PC-3 (cell line): ENCODE results near the gene RER1. TPM values are rescaled to one million over a fixed set of nuclear protein-coding genes. Genes with fewer than 3 reads are reported as not detected.

Experiments used
- ATAC-seq: fragments of 200-7000 bp; cut with Tn5 transposase; 2 replicates; pipeline ENCODE4 v1.9.1; 2020; ENCODE audit warnings: mild to moderate bottlenecking, moderate library complexity
- BruUV-seq: library from RNA; stranded (reverse); fragments of 400-500 nt; replicated peaks from 2 replicates; lab custom pipeline; 2021; lab: Mats Ljungman, UMichigan
- CTCF ChIA-PET: fragments of 300-600 bp; sonication (Branson Sonifier 250); formaldehyde crosslinking; loops from one replicate; lab custom pipeline; 2022; ENCODE audit warnings: antibody characterized with exemption; lab: Charles Lee
- POLR2A ChIA-PET: fragments of 300-600 bp; sonication (Branson Sonifier 250); formaldehyde crosslinking; loops from one replicate; lab custom pipeline; 2022; ENCODE audit warnings: antibody characterized with exemption; ENCODE audit not compliant: unreplicated experiment; lab: Charles Lee
- DNase-seq: peaks from one replicate; pipeline ENCODE4 v3.0.0-alpha.2; 2015
- H2AFZ ChIP-seq: fragments of 300-600 bp; sonication (generic); 2 replicates; pipeline ENCODE4 v1.6.0; 2016; ENCODE audit warnings: antibody characterized with exemption, low read length
- H3F3A ChIP-seq: fragments of 300-600 bp; sonication (generic); one replicate; pipeline ENCODE4 v1.6.0; 2017; ENCODE audit warnings: antibody characterized with exemption, low read length, control low read depth, mild to moderate bottlenecking; ENCODE audit not compliant: unreplicated experiment
- H3K27ac ChIP-seq: fragments of 300-600 bp; sonication (generic); 2 replicates; pipeline ENCODE4 v1.5.1; 2016; ENCODE audit warnings: mild to moderate bottlenecking, low read length
- H3K27me3 ChIP-seq: fragments of 300-600 bp; sonication (generic); 2 replicates; pipeline ENCODE4 v1.6.1; 2016; ENCODE audit warnings: low read length, mixed read lengths
- H3K36me3 ChIP-seq: fragments of 300-600 bp; sonication (generic); 2 replicates; pipeline ENCODE4 v1.6.1; 2016; ENCODE audit warnings: low read depth, mixed run types, low read length, mixed read lengths
- H3K4me1 ChIP-seq: fragments of 300-600 bp; sonication (generic); 2 replicates; pipeline ENCODE4 v1.5.1; 2016; ENCODE audit warnings: low read length; ENCODE audit not compliant: insufficient read depth
- H3K4me2 ChIP-seq: fragments of 300-600 bp; sonication (generic); 2 replicates; pipeline ENCODE4 v1.6.0; 2016; ENCODE audit warnings: low read length
- H3K4me3 ChIP-seq: fragments of 300-600 bp; sonication (generic); 2 replicates; pipeline ENCODE4 v1.5.1; 2016; ENCODE audit warnings: mild to moderate bottlenecking, low read length, mixed read lengths
- H3K79me2 ChIP-seq: fragments of 300-600 bp; sonication (generic); 2 replicates; pipeline ENCODE4 v1.6.1; 2017; ENCODE audit warnings: low read length, mixed read lengths
- H3K9ac ChIP-seq: fragments of 300-600 bp; sonication (generic); 2 replicates; pipeline ENCODE4 v1.6.0; 2016; ENCODE audit warnings: mild to moderate bottlenecking, low read length
- H3K9me2 ChIP-seq: fragments of 300-600 bp; sonication (generic); replicated peaks from 2 replicates; pipeline ENCODE4 v1.6.1; 2016; ENCODE audit warnings: mixed run types, low read length, mixed read lengths
- H3K9me3 ChIP-seq: fragments of 300-600 bp; sonication (generic); 2 replicates; pipeline ENCODE4 v1.6.1; 2016; ENCODE audit warnings: low read length, mixed read lengths
- H4K20me1 ChIP-seq: fragments of 300-600 bp; sonication (generic); 2 replicates; pipeline ENCODE4 v1.6.1; 2016; ENCODE audit warnings: low read length, mixed read lengths
- EZH2 ChIP-seq: fragments of 300-600 bp; sonication (generic); IDR thresholded peaks from one replicate; pipeline ENCODE4 v1.6.1; 2017; ENCODE audit warnings: antibody characterized with exemption, mild to moderate bottlenecking, low read length; ENCODE audit not compliant: unreplicated experiment
- EZH2phosphoT487 ChIP-seq: fragments of 300-600 bp; sonication (generic); IDR thresholded peaks from 2 replicates; pipeline ENCODE4 v1.6.1; 2018; ENCODE audit warnings: mild to moderate bottlenecking, antibody characterized with exemption, low read length, borderline replicate concordance
- intact Hi-C: fragments of 100-400 bp; cut with micrococcal nuclease; formaldehyde crosslinking; loops from 2 replicates; pipeline ENCODE4 v1.9.0; 2023
- total RNA-seq: library from RNA; depleted of rRNA; stranded (reverse); fragments of >200 nt; gene quantifications from 2 replicates; pipeline ENCODE4 v1.2.3, GENCODE V29; 2014
- TF ChIP-seq, protein P1 (sequence below): fragments of 300-600 bp; sonication (generic); conservative IDR thresholded peaks from 2 replicates; pipeline ENCODE4 v1.5.1; 2017; ENCODE audit warnings: antibody characterized with exemption, low read depth, mild to moderate bottlenecking, low read length

RER1 gene
- total RNA-seq, 1 experiment from 2014 or later, result 160 TPM

DNA sequence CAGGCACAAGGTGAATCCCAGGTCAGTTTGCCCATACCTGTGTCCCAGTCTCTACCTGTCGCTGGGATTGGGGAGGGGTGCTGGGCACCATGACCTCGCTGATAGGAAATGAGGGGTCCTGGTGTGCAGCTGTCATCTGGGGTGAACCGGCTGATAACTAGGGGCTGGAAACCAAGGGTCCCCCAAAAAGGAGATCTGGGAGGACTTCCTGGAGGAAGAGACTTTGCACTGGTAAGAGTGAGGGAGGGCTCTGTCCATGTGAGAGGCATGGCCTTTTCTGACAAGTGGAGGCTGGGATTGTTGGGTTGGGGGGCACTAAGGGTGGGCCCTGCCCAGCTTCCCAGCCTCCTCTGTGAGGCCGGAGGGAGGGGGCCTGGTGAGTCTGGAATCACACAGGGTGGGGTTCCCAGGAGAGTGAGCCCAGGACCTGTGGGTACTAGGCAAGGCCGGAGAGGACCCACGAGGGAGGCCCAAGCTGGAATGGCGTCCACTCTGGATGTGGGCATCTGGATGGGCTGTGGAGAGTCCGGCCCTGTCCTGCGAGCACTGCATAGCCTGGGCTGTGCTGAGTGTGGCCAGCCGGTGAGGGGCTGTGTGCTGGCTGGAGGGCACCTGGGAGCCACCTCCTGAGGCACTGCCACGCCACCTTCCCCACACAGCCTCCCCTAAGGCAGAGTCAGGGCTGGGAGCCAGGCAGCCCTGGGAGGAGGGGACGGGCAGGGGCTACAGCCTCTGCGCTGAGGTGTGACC lies 25.6 kb downstream of the RER1 start:
- Histone ChIP-seq H3K9ac (peak overlapping the region; percentile 29; the same call in 1 of the 2 replicates), H2AFZ (no peak overlapping the region), H3K4me2 (peak overlapping the region; percentile 90), H4K20me1 (no peaks in the 10 kb centered on the region), H3K36me3 (no peaks in the 10 kb centered on the region), H3F3A (no peaks in the 10 kb centered on the region), H3K79me2 (peaks cover 16% of the 10 kb centered on the region), H3K9me3 (no peaks in the 10 kb centered on the region), H3K4me1 (peaks cover 39% of the 10 kb centered on the region), H3K27me3 (no peaks in the 10 kb centered on the region), H3K4me3 (peak overlapping the region; percentile 66; the same call in 1 of the 2 replicates), H3K27ac (no peak overlapping the region), H3K9me2 (no peaks in the 10 kb centered on the region)
- intact Hi-C loops, result loop anchor here (10.0 kb wide), 1 partner anchor 228 kb away; no protein-coding TSS in a partner anchor
- POLR2A ChIA-PET, result no interaction called here
- no peak for DNase-seq
- BruUV-seq, result no TSS peak
- ATAC-seq, result no peak
- TF ChIP-seq, protein P1, sequence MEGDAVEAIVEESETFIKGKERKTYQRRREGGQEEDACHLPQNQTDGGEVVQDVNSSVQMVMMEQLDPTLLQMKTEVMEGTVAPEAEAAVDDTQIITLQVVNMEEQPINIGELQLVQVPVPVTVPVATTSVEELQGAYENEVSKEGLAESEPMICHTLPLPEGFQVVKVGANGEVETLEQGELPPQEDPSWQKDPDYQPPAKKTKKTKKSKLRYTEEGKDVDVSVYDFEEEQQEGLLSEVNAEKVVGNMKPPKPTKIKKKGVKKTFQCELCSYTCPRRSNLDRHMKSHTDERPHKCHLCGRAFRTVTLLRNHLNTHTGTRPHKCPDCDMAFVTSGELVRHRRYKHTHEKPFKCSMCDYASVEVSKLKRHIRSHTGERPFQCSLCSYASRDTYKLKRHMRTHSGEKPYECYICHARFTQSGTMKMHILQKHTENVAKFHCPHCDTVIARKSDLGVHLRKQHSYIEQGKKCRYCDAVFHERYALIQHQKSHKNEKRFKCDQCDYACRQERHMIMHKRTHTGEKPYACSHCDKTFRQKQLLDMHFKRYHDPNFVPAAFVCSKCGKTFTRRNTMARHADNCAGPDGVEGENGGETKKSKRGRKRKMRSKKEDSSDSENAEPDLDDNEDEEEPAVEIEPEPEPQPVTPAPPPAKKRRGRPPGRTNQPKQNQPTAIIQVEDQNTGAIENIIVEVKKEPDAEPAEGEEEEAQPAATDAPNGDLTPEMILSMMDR, result no peak
- TF ChIP-seq EZH2, result no peak
- TF ChIP-seq EZH2phosphoT487, result no peak
- CTCF ChIA-PET, result no interaction called here

DNA sequence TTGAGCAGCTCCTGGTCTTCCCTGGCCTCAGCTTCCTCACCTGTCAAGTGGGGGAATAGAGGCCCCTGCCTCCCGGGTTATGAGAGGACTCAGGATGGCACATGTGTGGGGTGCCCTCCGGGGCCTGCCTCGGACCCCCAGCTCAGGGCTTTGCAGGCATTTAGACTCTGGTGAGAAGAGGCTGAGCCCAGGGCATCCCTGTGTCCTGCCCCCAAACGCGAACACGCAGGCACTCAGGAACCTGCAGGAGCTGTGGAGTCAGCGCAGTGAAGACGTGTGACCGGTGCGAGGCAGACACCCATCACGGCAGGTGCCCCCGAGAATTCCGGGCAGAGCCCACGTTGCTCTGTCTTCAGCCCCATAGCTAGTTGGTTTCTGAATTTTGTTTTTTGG lies 26.2 kb downstream of the RER1 start:
- no peak overlapping the region for H3K27ac ChIP-seq
- ATAC-seq, result no peak
- CTCF ChIA-PET, result no interaction called here
- H3K79me2 ChIP-seq, result peaks cover 14% of the 10 kb centered on the region
- DNase-seq, result no peak
- H3F3A ChIP-seq, result no peaks in the 10 kb centered on the region
- H3K4me3 ChIP-seq, result no peak overlapping the region
- H3K4me1 ChIP-seq, result peaks cover 39% of the 10 kb centered on the region
- H3K27me3 ChIP-seq, result no peaks in the 10 kb centered on the region
- no TSS peak for BruUV-seq
- no peaks in the 10 kb centered on the region for H4K20me1 ChIP-seq
- H3K36me3 ChIP-seq, result no peaks in the 10 kb centered on the region
- H3K4me2 ChIP-seq, result no peak overlapping the region
- no peaks in the 10 kb centered on the region for H3K9me2 ChIP-seq
- TF ChIP-seq EZH2phosphoT487, result no peak
- TF ChIP-seq, protein P1, result no peak
- no peak for TF ChIP-seq EZH2
- intact Hi-C loops, result loop anchor here (10.0 kb wide), 1 partner anchor 227 kb away; no protein-coding TSS in a partner anchor
- H3K9ac ChIP-seq, result no peak overlapping the region
- H3K9me3 ChIP-seq, result no peaks in the 10 kb centered on the region
- no peak overlapping the region for H2AFZ ChIP-seq
- POLR2A ChIA-PET, result no interaction called here

DNA sequence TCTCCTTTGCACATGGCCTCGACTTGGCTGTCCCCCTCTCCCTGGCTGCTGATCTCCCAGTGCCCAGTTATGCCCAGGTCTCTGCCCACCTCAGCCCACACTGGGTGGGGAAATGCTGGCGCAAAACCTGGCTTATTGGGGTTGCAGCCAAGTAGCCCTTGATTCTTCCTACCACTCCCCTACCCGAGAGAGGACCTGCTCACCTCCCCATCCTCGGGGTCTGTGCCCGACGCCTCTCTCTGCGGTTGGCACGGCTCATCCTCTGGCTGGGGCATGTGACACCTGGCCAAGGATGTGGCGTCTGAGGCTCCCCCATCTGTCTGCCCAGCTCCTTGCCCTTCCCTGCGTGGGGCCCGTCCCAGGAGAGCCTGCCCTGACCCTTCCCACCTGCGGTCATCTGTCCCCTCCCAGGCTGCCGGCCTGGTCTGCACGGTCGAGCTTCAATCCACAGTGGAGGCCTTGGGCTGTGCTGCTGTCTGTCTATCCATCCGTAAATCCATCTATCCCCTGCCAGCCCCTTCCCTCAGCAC lies 27.2 kb downstream of the RER1 start:
- TF ChIP-seq EZH2phosphoT487 (no peak), EZH2 (no peak)
- TF ChIP-seq, protein P1, result no peak

More for the DNA sequence above, 27.2 kb downstream of the RER1 start:
- H3K4me1 ChIP-seq, result peaks cover 28% of the 10 kb centered on the region
- H3F3A ChIP-seq, result no peaks in the 10 kb centered on the region
- H3K4me3 ChIP-seq, result no peak overlapping the region
- no peak for ATAC-seq
- no peak overlapping the region for H3K27ac ChIP-seq
- no peaks in the 10 kb centered on the region for H3K9me3 ChIP-seq
- no TSS peak for BruUV-seq
- no peaks in the 10 kb centered on the region for H3K36me3 ChIP-seq
- DNase-seq, result no peak
- H3K9me2 ChIP-seq, result no peaks in the 10 kb centered on the region
- H3K27me3 ChIP-seq, result no peaks in the 10 kb centered on the region
- intact Hi-C loops, result loop anchor here (10.0 kb wide), 1 partner anchor 226 kb away; no protein-coding TSS in a partner anchor
- H2AFZ ChIP-seq, result no peak overlapping the region
- CTCF ChIA-PET, result no interaction called here
- H3K9ac ChIP-seq, result no peak overlapping the region
- no peak overlapping the region for H3K4me2 ChIP-seq
- no peaks in the 10 kb centered on the region for H4K20me1 ChIP-seq
- POLR2A ChIA-PET, result no interaction called here
- H3K79me2 ChIP-seq, result peaks cover 4% of the 10 kb centered on the region
